Fibroblast of lung (primary cell): ENCODE data around the gene DLK2. TPM values are rescaled to one million over a fixed set of nuclear protein-coding genes. Genes with fewer than 3 reads are reported as not detected.

Experiments
- DNase-seq, 2 donors: peaks; one replicate each; pipeline versions ENCODE4 v3.0.0 to v3.0.0-alpha.2; 2010; ENCODE audit warnings: low read depth in 2 of 2
- H2AFZ ChIP-seq: 2 replicates; pipeline ENCODE4 v1.5.1; 2012; ENCODE audit warnings: low read length, control low read depth, inconsistent platforms
- H3K27ac ChIP-seq: 2 replicates; pipeline ENCODE4 v1.5.1; 2011; ENCODE audit warnings: low read length, control low read depth; ENCODE audit not compliant: insufficient read depth
- H3K27me3 ChIP-seq: 2 replicates; pipeline ENCODE4 v1.5.1; 2011; ENCODE audit warnings: mild to moderate bottlenecking, low read length; ENCODE audit not compliant: control insufficient read depth, insufficient read depth
- H3K36me3 ChIP-seq: 2 replicates; pipeline ENCODE4 v1.5.1; 2011; ENCODE audit warnings: low read length; ENCODE audit not compliant: control insufficient read depth, insufficient read depth
- H3K4me1 ChIP-seq: 2 replicates; pipeline ENCODE4 v1.5.1; 2011; ENCODE audit warnings: low read length; ENCODE audit not compliant: control insufficient read depth, insufficient read depth; ENCODE audit errors: extremely low read depth
- H3K4me2 ChIP-seq: 2 replicates; pipeline ENCODE4 v1.5.1; 2011; ENCODE audit warnings: low read length, control low read depth; ENCODE audit not compliant: insufficient read depth; ENCODE audit errors: extremely low read depth
- H3K4me3 ChIP-seq, 4 experiments: fragments of 200-600 bp in 1 of 4; sonication (generic) in 1 of 4; replicated peaks in 1 of 4; 2 replicates each; pipeline ENCODE4 v1.5.1; 2011 to 2016; ENCODE audit warnings: low read length in 4 of 4, low read depth in 3 of 4, mild to moderate bottlenecking in 3 of 4, control low read depth in 2 of 4, inconsistent platforms in 1 of 4, mixed read lengths in 1 of 4; ENCODE audit not compliant: insufficient read depth in 1 of 4; ENCODE audit errors: control extremely low read depth in 1 of 4
- H3K79me2 ChIP-seq: 2 replicates; pipeline ENCODE4 v1.5.1; 2012; ENCODE audit warnings: mild to moderate bottlenecking, low read length, inconsistent platforms; ENCODE audit not compliant: control insufficient read depth, insufficient read depth
- H3K9ac ChIP-seq: 2 replicates; pipeline ENCODE4 v1.5.1; 2011; ENCODE audit warnings: mild to moderate bottlenecking, low read length, control low read depth; ENCODE audit not compliant: insufficient read depth
- H3K9me3 ChIP-seq: 2 replicates; pipeline ENCODE4 v1.5.1; 2012; ENCODE audit warnings: low read depth, low read length; ENCODE audit not compliant: control insufficient read depth, insufficient read depth
- H4K20me1 ChIP-seq: 2 replicates; pipeline ENCODE4 v1.5.1; 2011; ENCODE audit warnings: low read length; ENCODE audit not compliant: control insufficient read depth, insufficient read depth; ENCODE audit errors: extremely low read depth
- EZH2 ChIP-seq: IDR thresholded peaks from 2 replicates; pipeline ENCODE4 v1.5.1; 2012; ENCODE audit warnings: low read length, control low read depth, mild to moderate bottlenecking; ENCODE audit errors: missing control alignments
- polyA plus RNA-seq, 2 donors: library from polyadenylated mRNA; depleted of rRNA in 1 of 2; stranded (reverse) in 1 of 2; unstranded in 1 of 2; fragments of >200 nt; gene quantifications; 2 replicates each; pipeline ENCODE4 v1.2.1, GENCODE V29; 2011 to 2012; ENCODE audit warnings: missing spikeins in 1 of 2
- total RNA-seq: library from RNA; depleted of rRNA; stranded (reverse); fragments of >200 nt; gene quantifications from 2 replicates; pipeline ENCODE4 v1.2.1, GENCODE V29; 2014
- TF ChIP-seq, protein P1 (sequence below), 2 donors: IDR thresholded peaks in 1 of 2; conservative IDR thresholded peaks in 1 of 2; 1 replicate in 1 of 2; 2 replicates in 1 of 2; pipeline ENCODE4 v1.5.1; 2011 to 2012; ENCODE audit warnings: low read length in 2 of 2, control low read depth in 1 of 2, inconsistent platforms in 1 of 2, low read depth in 1 of 2, mild to moderate bottlenecking in 1 of 2

DLK2 gene
- total and polyA plus RNA-seq, 2 donors (not counting 1 experiment from before 2014, with no cell fraction given), result 0.17 to 0.23 TPM

DNA sequence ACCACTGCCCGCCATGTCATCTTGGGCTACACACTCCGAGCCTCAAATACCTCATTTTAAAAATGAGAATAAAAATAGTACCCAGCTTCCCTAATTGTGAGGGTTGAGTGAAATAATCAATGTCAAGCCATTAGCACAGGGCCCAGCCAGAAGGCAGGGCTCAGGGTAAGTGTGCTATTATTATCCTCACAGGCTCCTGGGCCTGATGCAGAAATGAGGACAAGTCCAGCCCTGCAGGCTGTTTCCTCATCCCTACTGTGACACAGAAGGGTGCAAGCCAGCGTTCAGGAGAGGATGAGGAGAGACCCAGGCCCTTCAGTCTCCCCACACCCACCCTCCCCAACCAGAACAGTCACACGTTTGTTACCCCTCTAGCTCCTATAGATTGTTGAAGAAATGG is 4.0 kb downstream of the DLK2 start:
- Histone ChIP-seq H3K27me3 (peaks cover 3% of the 10 kb centered on the region), H3K79me2 (no peaks in the 10 kb centered on the region), H3K4me1 (peaks cover 3% of the 10 kb centered on the region), H3K9me3 (no peaks in the 10 kb centered on the region), H3K27ac (no peak overlapping the region), H2AFZ (no peak overlapping the region), H3K4me2 (no peak overlapping the region), H3K36me3 (peaks cover 12% of the 10 kb centered on the region), H4K20me1 (no peaks in the 10 kb centered on the region), H3K4me3 (no peak overlapping the region), H3K9ac (no peak overlapping the region)
- TF ChIP-seq, protein P1, sequence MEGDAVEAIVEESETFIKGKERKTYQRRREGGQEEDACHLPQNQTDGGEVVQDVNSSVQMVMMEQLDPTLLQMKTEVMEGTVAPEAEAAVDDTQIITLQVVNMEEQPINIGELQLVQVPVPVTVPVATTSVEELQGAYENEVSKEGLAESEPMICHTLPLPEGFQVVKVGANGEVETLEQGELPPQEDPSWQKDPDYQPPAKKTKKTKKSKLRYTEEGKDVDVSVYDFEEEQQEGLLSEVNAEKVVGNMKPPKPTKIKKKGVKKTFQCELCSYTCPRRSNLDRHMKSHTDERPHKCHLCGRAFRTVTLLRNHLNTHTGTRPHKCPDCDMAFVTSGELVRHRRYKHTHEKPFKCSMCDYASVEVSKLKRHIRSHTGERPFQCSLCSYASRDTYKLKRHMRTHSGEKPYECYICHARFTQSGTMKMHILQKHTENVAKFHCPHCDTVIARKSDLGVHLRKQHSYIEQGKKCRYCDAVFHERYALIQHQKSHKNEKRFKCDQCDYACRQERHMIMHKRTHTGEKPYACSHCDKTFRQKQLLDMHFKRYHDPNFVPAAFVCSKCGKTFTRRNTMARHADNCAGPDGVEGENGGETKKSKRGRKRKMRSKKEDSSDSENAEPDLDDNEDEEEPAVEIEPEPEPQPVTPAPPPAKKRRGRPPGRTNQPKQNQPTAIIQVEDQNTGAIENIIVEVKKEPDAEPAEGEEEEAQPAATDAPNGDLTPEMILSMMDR (conservative IDR thresholded peaks at IDR 0.05 in 1 of 2, IDR thresholded peaks at IDR 0.05 in 1 of 2; ENCODE audit: low read depth in 1 of 2, low read length in 2 of 2), result no peak
- no peak for TF ChIP-seq EZH2
- DNase-seq, result no peak

DNA sequence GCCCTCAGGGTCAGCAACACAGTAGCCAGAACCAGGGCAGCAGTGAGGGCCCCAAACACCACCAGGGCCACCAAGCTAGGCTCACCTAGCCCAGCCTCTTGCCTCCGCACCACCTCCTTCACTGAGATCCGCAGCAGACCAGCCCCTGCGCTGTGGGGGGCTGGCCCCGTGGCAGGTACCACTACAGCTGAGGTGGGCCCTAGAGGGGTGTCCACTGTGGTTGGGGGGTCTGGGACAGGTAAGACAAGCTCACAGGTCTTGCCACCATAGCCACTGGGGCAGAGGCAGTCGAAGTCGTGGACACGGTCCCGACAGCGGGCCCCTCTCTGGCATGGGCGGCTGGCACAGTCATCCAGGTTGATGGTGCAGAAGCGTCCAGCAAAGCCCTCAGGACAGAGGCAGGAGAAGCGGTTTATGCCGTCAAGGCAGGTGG is 4.6 kb downstream of the DLK2 start:
- no peaks in the 10 kb centered on the region for H3K79me2 ChIP-seq
- no peaks in the 10 kb centered on the region for H4K20me1 ChIP-seq
- H3K27me3 ChIP-seq, result no peaks in the 10 kb centered on the region
- H3K36me3 ChIP-seq, result peaks cover 12% of the 10 kb centered on the region
- H3K4me3 ChIP-seq, result no peak overlapping the region
- TF ChIP-seq, protein P1 (conservative IDR thresholded peaks at IDR 0.05 in 1 of 2, IDR thresholded peaks at IDR 0.05 in 1 of 2; ENCODE audit: low read depth in 1 of 2, low read length in 2 of 2), result no peak
- TF ChIP-seq EZH2, result no peak
- no peak overlapping the region for H2AFZ ChIP-seq
- no peak overlapping the region for H3K9ac ChIP-seq
- H3K9me3 ChIP-seq, result no peaks in the 10 kb centered on the region
- H3K4me1 ChIP-seq, result peaks cover 3% of the 10 kb centered on the region
- H3K4me2 ChIP-seq, result no peak overlapping the region
- DNase-seq, result no peak
- no peak overlapping the region for H3K27ac ChIP-seq

DNA sequence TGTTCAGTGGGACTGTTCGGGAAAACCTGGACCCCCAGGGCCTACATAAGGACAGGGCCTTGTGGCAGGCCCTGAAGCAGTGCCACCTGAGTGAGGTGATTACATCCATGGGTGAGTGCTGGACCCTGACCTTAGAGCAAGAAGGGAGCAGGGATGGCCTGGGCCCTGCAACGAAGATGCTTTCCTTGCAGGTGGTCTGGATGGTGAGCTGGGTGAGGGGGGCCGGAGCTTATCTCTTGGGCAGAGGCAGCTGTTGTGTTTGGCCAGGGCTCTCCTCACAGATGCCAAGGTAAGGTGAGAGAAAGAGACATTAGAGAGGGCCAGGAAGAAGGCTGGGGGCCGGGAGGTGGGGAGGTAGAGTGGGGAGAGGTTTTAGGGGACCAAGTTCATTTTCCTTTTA is 6.4 kb downstream of the DLK2 start:
- no peak for DNase-seq
- no peaks in the 10 kb centered on the region for H3K9me3 ChIP-seq
- H3K4me3 ChIP-seq, result no peak overlapping the region
- TF ChIP-seq, protein P1 (conservative IDR thresholded peaks at IDR 0.05 in 1 of 2, IDR thresholded peaks at IDR 0.05 in 1 of 2; ENCODE audit: low read depth in 1 of 2, low read length in 2 of 2), result no peak
- no peak for TF ChIP-seq EZH2
- H3K36me3 ChIP-seq, result peaks cover 12% of the 10 kb centered on the region
- H4K20me1 ChIP-seq, result no peaks in the 10 kb centered on the region
- H3K27me3 ChIP-seq, result no peaks in the 10 kb centered on the region
- H3K27ac ChIP-seq, result no peak overlapping the region
- H3K4me1 ChIP-seq, result no peaks in the 10 kb centered on the region
- no peaks in the 10 kb centered on the region for H3K79me2 ChIP-seq
- H3K4me2 ChIP-seq, result no peak overlapping the region
- H2AFZ ChIP-seq, result no peak overlapping the region
- H3K9ac ChIP-seq, result no peak overlapping the region
